Activated T-cell treated with anti-CD3 and anti-CD28 coated beads, Interleukin-2, amount 50 U/mL, for 24 hours (primary cell): ENCODE measurements around the gene CAMK1D.

ENCODE experiments used
- DNase-seq: peaks from one replicate; pipeline ENCODE4 v3.0.0-alpha.2; 2020
- H3K27ac Mint-ChIP-seq: 2 replicates; pipeline ENCODE4 v1.8.0; 2020; ENCODE audit warnings: mild to moderate bottlenecking, mixed read lengths
- H3K27me3 Mint-ChIP-seq: 2 replicates; pipeline ENCODE4 v1.8.0; 2020; ENCODE audit warnings: mixed read lengths
- H3K36me3 Mint-ChIP-seq: 2 replicates; pipeline ENCODE4 v1.8.0; 2020; ENCODE audit warnings: low read depth, mixed read lengths
- H3K4me1 Mint-ChIP-seq: 2 replicates; pipeline ENCODE4 v1.8.0; 2020; ENCODE audit warnings: low read depth, mixed read lengths
- H3K4me3 Mint-ChIP-seq: 2 replicates; pipeline ENCODE4 v1.8.0; 2020; ENCODE audit warnings: mild to moderate bottlenecking, moderate library complexity, mixed read lengths
- H3K9me3 Mint-ChIP-seq: 2 replicates; pipeline ENCODE4 v1.8.0; 2020; ENCODE audit warnings: mixed read lengths

Gene CAMK1D

GRCh38 chr10:12455318-12455717, 106.0 kb downstream of the CAMK1D start:
- Mint-ChIP-seq H3K4me3 (no peak overlapping the region), H3K36me3 (no peaks in the 10 kb centered on the region), H3K9me3 (no peaks in the 10 kb centered on the region), H3K27ac (no peak overlapping the region), H3K27me3 (no peaks in the 10 kb centered on the region), H3K4me1 (peaks cover 11% of the 10 kb centered on the region)
- DNase-seq, result no peak

- Mint-ChIP-seq H3K4me1 (peaks cover 10% of the 10 kb centered on the region), H3K9me3 (no peaks in the 10 kb centered on the region), H3K36me3 (no peaks in the 10 kb centered on the region), H3K4me3 (no peak overlapping the region), H3K27me3 (no peaks in the 10 kb centered on the region), H3K27ac (no peak overlapping the region)
- no peak for DNase-seq
Observed at GRCh38 chr10:12455766-12456165, 106.4 kb downstream of the CAMK1D start.

GRCh38 chr10:12459340-12459739, 110.0 kb downstream of the CAMK1D start:
- Mint-ChIP-seq H3K9me3 (no peaks in the 10 kb centered on the region), H3K36me3 (no peaks in the 10 kb centered on the region), H3K27ac (no peak overlapping the region), H3K4me1 (peaks cover 21% of the 10 kb centered on the region), H3K27me3 (no peaks in the 10 kb centered on the region), H3K4me3 (no peak overlapping the region)
- no peak for DNase-seq

DNA sequence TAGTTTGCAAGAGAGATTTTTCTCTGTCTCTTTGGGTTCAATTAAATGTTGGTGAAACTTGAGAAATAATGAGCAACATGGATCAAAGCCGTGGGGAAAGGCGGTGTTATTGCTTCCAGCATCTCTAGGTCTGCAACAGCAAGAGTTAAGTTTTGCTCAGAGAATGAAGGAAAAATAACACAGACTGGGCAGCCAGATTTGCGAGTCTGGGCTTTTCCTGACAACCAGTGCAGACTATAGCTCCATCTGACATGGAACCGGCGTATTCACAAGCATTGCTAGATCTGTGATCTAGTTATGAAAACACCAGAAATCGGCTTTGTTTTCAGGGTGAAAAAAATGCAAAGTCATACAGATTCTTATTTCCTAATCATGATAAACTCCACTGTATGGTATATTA, 110.4 kb downstream of the CAMK1D start:
- Mint-ChIP-seq H3K4me1 (peaks cover 22% of the 10 kb centered on the region), H3K4me3 (no peak overlapping the region), H3K36me3 (no peaks in the 10 kb centered on the region), H3K27ac (no peak overlapping the region), H3K27me3 (no peaks in the 10 kb centered on the region), H3K9me3 (no peaks in the 10 kb centered on the region)
- no peak for DNase-seq

DNA sequence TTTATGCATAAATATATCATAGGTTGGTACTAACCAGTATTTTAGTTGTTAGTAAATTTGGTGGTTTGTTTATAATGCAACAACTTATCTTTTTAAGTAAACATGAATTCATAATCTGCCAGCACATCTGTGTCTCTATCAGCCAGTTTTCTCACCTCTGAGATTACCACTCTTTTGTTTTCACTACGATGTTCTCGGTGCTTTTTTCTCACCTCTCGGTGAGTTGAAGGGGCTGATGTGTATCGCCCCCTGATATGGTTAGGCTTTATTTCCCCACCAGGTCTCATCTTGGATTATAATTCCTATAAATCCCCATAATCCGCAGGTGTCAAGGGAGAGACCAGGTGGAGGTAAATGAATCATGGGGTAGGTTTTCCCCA, 114.1 kb downstream of the CAMK1D start:
- no peaks in the 10 kb centered on the region for H3K36me3 Mint-ChIP-seq
- H3K4me3 Mint-ChIP-seq, result no peak overlapping the region
- H3K9me3 Mint-ChIP-seq, result no peaks in the 10 kb centered on the region
- peaks cover 35% of the 10 kb centered on the region for H3K4me1 Mint-ChIP-seq
- no peak overlapping the region for H3K27ac Mint-ChIP-seq
- no peak for DNase-seq
- no peaks in the 10 kb centered on the region for H3K27me3 Mint-ChIP-seq

DNA sequence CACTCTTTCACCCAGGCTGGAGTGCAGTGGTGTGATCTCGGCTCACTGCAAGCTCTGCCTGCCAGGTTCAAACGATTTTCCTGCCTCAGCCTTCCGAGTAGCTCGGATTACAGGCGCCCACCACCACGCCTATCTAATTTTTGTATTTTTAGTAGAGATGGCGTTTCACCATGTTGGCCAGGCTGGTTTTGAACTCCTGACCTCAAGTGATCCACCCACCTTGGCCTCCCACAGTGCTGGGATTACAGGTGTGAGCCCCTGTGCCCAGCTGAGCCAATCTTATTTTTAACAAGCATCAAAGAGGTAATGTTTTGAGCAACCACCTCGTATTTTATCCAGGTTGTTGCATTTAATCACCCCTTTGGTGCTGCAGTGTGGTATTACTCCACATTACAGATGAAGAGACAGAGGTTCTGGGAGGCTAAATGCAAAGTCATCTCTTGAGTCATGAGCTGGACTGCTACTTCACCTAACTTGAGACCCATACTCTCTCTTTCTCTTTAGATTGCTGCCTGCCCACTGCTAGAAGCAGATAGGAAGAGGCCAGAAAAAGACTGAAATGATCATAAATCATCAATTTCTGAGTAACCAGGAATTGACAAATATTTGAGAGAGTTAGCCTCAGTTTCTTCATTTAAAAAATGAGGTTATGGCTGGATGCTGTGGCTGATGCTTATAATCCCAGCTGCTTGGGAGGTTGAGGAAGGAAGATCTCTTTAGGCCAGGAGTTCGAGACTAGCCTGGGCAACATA, 116.2 kb downstream of the CAMK1D start:
- no peaks in the 10 kb centered on the region for H3K9me3 Mint-ChIP-seq
- no peak overlapping the region for H3K27ac Mint-ChIP-seq
- DNase-seq, result peak; percentile 12

DNA sequence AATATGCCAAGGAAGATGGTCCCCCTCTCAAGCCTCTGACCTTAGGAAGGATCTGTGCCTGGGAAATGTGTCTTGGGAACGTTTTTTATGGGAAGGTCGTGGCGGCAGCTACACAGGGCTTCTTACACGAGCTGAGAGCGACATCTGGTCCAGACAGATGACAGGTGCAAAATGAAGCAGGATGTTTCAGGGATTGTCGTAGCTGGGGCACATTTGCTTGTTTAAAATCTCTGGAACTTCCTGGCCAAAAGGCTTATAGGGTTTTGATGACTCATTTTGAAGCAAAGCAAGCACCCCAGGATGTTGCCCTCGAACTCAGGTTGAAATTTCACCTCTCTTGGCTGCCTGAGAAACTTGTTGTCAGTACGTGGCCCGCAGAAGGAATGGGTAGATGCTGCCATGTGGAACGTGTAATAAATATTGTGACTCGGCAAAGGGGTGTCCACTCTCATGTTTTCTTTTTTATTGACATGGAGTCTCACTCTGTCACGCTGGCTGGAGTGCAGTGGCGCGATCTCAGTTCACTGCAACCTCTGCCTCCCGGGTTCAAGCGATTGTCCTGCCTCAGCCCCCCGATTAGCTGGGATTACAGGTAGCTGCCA, 117.5 kb downstream of the CAMK1D start:
- Mint-ChIP-seq H3K36me3 (no peaks in the 10 kb centered on the region), H3K27me3 (no peaks in the 10 kb centered on the region), H3K4me3 (no peak overlapping the region), H3K9me3 (no peaks in the 10 kb centered on the region), H3K4me1 (peaks cover 33% of the 10 kb centered on the region), H3K27ac (no peak overlapping the region)
- peak; percentile 15 for DNase-seq

More for the DNA sequence above, 116.2 kb downstream of the CAMK1D start:
- H3K4me1 Mint-ChIP-seq, result peaks cover 35% of the 10 kb centered on the region
- H3K4me3 Mint-ChIP-seq, result no peak overlapping the region
- H3K27me3 Mint-ChIP-seq, result no peaks in the 10 kb centered on the region
- no peaks in the 10 kb centered on the region for H3K36me3 Mint-ChIP-seq

- Mint-ChIP-seq H3K27me3 (no peaks in the 10 kb centered on the region), H3K9me3 (no peaks in the 10 kb centered on the region), H3K36me3 (no peaks in the 10 kb centered on the region), H3K4me1 (peaks cover 25% of the 10 kb centered on the region), H3K27ac (no peak overlapping the region), H3K4me3 (no peak overlapping the region)
- no peak for DNase-seq
Observed at GRCh38 chr10:12469345-12469744, 120.0 kb downstream of the CAMK1D start.

GRCh38 chr10:12470719-12471118, 121.4 kb downstream of the CAMK1D start:
- Mint-ChIP-seq H3K4me1 (peaks cover 19% of the 10 kb centered on the region), H3K4me3 (no peak overlapping the region), H3K27me3 (no peaks in the 10 kb centered on the region), H3K27ac (no peak overlapping the region), H3K9me3 (no peaks in the 10 kb centered on the region), H3K36me3 (no peaks in the 10 kb centered on the region)
- DNase-seq, result peak; percentile 5

DNA sequence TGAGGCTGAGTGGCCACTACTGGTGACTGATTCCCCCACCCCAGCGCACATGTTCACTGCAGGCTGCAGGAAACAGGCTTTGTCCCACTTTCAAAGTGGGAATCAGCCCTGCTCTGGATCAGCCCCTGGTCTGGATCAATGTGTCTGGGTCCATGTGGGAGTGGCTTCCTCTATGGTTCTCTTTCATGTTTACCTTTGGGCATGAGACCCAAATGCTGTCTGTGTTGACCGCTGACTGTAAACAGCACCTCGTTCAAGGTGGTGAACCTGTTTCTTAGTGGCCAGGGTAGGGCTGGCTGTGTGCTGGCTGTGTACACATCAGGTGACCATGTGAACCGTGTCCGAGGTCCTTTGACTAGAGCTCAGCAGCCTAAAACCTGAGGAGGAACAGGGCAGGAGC, 121.8 kb downstream of the CAMK1D start:
- Mint-ChIP-seq H3K27ac (no peak overlapping the region), H3K4me3 (no peak overlapping the region), H3K4me1 (peaks cover 16% of the 10 kb centered on the region), H3K36me3 (no peaks in the 10 kb centered on the region), H3K27me3 (no peaks in the 10 kb centered on the region), H3K9me3 (no peaks in the 10 kb centered on the region)
- peak; percentile 7 for DNase-seq

DNA sequence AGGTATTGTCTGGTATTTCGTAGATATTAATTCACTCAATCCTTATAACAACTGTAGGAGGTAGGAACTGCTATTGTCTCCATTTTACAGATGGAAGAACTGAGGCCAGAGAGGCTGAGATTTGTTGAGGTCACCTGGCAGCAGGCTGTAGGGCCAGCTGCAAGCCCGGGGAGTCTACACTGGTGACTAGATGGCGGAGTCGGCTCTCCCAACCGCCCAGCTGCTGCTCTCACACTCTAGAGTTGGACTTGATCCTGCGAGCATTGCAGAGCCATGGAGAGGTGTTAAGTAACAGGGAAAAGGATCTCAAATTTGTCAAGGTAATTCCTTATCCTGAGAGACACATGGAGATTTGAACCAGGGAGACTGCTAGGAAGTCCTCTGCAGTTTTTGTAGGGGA, 124.1 kb downstream of the CAMK1D start:
- no peaks in the 10 kb centered on the region for H3K9me3 Mint-ChIP-seq
- H3K4me3 Mint-ChIP-seq, result no peak overlapping the region
- no peak overlapping the region for H3K27ac Mint-ChIP-seq
- H3K4me1 Mint-ChIP-seq, result peaks cover 13% of the 10 kb centered on the region
- H3K27me3 Mint-ChIP-seq, result no peaks in the 10 kb centered on the region
- H3K36me3 Mint-ChIP-seq, result peaks cover 3% of the 10 kb centered on the region
- no peak for DNase-seq

DNA sequence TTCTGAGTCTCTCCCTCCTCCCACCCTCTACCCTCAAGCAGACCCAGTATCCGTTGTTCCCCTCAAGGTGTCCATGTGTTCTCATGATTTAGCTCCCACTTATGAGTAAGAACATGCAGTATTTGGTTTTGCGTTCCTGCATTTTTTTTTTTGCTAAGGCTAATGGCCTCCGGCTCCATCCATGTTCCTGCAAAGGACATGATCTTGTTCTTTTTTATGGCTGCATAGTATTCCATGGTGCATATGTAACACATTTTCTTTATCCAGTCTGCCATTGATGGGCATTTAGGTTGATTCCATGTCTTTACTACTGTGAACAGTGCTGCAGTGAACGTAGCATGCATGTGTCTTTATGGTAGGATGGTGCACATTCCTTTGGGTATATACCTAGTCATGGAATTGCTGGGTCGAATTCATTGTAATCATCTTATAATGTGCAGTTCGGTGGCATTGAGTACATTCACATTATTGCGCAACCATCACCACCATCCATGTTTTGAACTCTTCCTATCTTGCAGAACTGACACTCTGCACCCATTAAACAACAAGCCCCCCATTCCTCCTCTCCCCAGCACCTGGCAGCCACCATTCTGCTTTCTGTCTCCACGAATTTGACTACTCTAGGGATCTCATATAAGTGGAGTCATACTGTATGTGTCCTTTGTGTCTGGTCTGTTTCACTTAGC, 125.5 kb downstream of the CAMK1D start:
- H3K27me3 Mint-ChIP-seq, result no peaks in the 10 kb centered on the region

GRCh38 chr10:12476656-12477055, 127.3 kb downstream of the CAMK1D start:
- no peak overlapping the region for H3K4me3 Mint-ChIP-seq
- no peak overlapping the region for H3K27ac Mint-ChIP-seq
- H3K36me3 Mint-ChIP-seq, result peaks cover 3% of the 10 kb centered on the region
- H3K4me1 Mint-ChIP-seq, result peaks cover 17% of the 10 kb centered on the region
- no peak for DNase-seq
- no peaks in the 10 kb centered on the region for H3K27me3 Mint-ChIP-seq
- H3K9me3 Mint-ChIP-seq, result no peaks in the 10 kb centered on the region

More for the DNA sequence above, 125.5 kb downstream of the CAMK1D start:
- DNase-seq, result no peak
- H3K4me3 Mint-ChIP-seq, result no peak overlapping the region
- peaks cover 16% of the 10 kb centered on the region for H3K4me1 Mint-ChIP-seq
- no peaks in the 10 kb centered on the region for H3K9me3 Mint-ChIP-seq
- H3K27ac Mint-ChIP-seq, result no peak overlapping the region
- H3K36me3 Mint-ChIP-seq, result peaks cover 3% of the 10 kb centered on the region

- no peak overlapping the region for H3K27ac Mint-ChIP-seq
- H3K27me3 Mint-ChIP-seq, result no peaks in the 10 kb centered on the region
- peaks cover 3% of the 10 kb centered on the region for H3K36me3 Mint-ChIP-seq
- peaks cover 16% of the 10 kb centered on the region for H3K4me1 Mint-ChIP-seq
- H3K4me3 Mint-ChIP-seq, result no peak overlapping the region
- DNase-seq, result no peak
- no peaks in the 10 kb centered on the region for H3K9me3 Mint-ChIP-seq
Observed at GRCh38 chr10:12479437-12479844, 130.1 kb downstream of the CAMK1D start.

GRCh38 chr10:12479924-12480323, 130.6 kb downstream of the CAMK1D start:
- Mint-ChIP-seq H3K4me1 (peaks cover 18% of the 10 kb centered on the region), H3K27me3 (no peaks in the 10 kb centered on the region), H3K9me3 (no peaks in the 10 kb centered on the region), H3K36me3 (peaks cover 3% of the 10 kb centered on the region), H3K27ac (no peak overlapping the region), H3K4me3 (no peak overlapping the region)
- DNase-seq, result no peak
